HG02981 (cell line): ENCODE data around the gene RANGAP1.
"Not testable (repeated sequence)": the region's sequence is repeated elsewhere in the genome, so short reads cannot be mapped to it uniquely, and the experiment has no call there.

Experiments used
- ATAC-seq: cut with Tn5 transposase; IDR thresholded peaks from one replicate; pipeline ENCODE4 v1.9.1; 2021; ENCODE audit warnings: mild to moderate bottlenecking, moderate library complexity; ENCODE audit not compliant: unreplicated experiment

Gene RANGAP1

DNA sequence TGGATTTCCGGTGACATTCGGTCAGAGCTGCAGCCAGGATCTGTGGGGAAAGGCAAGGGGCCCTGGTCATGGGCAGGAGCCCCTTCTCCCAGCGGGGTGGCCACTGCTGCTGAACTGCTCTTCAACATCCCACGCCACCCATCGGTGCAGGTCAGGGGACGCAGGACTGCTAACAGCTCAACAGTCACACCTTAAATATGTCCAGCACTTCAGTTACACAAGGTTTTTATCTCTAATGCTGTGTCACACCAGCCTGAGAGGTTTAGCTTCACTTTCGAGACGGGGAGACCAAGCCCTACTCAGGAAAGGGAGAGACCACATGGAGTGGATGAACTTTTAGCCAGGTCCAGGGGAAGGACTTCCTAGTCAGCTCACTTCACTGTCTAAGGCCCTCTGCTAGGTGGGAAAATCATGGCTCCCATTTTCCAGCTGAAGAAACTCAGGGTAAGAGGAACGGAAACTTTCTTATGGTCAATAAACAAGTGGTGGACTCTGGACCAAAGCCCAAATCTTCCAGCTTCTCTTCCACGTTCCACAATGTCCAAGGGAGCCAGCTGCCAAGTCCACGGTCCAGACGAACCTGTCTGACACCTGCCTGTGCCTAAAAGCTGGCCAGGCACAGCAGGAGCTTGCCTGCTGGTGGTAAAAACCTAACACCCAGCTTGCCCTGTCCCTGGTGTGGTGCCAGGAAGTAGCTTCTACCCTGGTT, 24.3 kb downstream of the RANGAP1 start:
- ATAC-seq = no peak

DNA sequence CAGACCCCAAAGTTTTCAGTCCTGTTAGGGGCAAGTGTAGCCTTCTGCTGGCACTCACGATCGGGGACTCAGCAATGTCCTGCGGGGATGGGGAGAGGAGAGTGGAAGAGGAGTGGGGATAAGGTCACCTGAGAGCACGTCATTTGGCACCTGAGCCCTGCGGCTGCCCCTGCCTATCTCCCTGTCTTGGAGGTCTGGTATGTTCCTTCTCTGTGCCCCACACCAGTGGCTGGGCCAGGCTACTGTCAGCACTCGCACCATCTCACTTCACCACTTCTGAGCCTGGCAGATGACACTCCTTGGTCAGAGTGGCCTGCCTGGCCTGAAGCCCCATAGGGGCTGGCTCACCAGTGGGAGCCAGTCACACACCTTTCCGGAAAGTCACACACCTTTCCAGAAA, 25.1 kb downstream of the RANGAP1 start:
- no peak for ATAC-seq

DNA sequence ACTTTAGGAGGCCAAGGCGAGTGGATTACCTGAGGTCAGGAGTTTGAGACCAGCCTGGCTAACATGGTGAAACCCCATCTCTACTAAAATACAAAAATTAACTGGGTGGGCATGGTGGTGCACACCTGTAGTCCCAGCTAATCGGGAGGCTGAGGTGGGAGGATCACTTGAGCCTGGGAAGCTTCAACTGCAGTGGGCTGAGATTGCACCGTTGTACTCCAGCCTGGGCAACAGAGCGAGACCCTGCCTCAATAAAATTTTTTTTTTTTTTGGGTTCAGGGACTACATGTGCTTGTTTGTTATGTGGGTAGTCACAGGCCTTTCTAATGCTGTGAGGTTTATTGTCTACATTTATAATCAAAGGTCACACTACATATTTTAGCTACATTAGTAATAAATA, 26.2 kb downstream of the RANGAP1 start:
- not testable (repeated sequence) for ATAC-seq

DNA sequence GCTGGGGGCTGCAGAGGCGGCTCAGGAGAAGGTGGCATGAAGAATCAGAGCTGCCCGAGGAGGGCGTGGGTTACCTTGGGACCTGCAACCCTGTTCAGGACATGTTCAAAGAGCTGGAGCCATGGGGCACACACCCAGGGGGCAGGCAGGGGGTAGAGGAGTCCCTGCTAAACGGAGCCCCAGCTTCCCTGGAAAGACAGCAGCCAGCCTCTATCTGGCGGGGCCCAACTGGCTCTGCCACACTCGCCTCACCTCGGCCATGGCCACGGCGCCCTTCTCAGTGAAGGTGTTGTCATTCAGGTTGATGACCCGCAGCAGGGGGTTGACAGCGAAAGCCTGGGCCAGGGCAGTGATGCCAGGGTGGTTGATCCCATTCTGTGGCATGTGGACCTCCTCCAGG, 28.3 kb downstream of the RANGAP1 start:
- no peak for ATAC-seq

DNA sequence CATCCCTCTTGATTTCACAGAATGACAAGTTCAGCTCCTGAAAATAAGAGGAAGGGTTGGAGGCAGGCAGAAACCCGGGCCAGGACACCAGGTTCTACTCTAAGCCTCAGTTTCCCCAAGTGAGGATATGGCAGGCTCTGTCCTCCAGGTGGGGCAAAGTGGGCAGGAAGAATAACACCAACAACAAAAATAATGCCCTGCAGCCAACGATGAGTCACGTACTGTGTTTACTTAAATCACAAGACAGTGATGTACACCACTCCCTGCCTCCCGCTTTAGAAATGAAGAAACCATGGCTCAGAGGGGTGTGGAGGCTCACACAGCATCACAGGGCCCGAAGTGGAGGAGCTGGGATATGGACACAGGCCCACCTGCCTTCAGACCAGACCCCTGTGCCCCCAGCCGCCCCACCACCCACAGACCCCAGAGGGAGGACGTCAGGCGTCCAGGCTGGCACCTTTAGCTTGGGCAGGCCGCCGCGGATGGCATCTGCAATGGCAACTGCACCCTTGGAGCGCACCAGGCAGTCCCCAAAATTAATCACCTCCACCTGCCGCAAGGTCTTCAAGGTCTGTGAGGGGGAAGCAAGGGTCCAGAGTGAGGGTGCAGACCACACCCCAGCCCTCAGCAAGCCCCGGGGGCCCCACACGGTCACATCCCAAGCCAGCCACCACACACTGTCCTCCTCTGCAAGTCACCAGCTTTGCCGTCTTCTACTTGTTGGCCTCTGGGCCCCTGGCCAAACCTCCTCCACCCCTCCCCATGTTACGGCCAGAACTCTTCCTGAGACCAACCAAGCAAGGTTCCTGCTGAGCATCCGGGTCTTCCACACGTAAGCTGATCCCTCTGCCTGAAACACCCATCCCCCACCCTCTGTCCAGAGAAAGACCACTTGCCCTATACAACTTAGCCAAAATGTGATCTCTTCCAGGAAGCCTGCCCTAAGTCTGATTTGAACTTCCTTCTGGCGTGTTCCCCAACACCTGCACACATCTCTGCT, 29.4 kb downstream of the RANGAP1 start:
- ATAC-seq = no peak

DNA sequence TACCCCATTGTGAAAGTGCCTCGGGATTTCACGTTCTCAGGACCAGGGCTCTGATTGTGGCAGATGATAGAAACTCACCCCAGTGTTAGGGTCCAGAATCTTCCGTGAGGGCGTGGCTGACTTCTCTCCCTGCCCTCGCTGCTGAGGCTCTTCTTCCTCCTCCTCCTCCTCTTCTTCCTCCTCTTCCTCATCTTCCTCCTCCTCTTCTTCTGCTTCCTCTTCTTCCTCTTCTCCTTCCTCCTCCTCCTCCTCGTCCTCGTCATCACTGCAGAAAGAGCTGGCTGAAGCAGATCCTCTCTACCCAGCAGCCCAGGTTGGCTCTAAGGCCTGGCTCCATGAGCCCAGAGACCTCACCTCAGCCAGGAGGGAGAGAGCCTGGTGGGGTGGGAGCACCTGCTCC, 31.8 kb downstream of the RANGAP1 start:
- ATAC-seq = no peak

DNA sequence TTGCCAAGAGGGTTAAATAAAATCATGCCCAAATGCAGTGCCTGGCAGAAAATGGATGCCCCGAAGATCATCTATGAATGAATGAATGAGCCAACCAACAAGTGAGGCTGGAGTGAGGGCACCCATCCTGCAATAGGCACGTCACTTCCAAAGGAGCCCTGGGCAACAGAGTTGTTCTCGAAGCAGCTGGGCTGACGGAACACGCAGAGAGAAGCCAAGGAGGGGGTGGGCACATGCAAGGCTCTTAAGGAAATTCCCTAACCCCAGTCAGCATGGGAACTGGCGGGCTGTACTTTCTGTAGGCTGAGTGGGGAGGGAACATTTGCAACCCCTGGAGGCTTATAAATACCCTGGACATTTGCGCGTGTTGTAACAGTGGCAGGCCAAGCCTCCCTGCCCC, 33.6 kb downstream of the RANGAP1 start:
- ATAC-seq = no peak

DNA sequence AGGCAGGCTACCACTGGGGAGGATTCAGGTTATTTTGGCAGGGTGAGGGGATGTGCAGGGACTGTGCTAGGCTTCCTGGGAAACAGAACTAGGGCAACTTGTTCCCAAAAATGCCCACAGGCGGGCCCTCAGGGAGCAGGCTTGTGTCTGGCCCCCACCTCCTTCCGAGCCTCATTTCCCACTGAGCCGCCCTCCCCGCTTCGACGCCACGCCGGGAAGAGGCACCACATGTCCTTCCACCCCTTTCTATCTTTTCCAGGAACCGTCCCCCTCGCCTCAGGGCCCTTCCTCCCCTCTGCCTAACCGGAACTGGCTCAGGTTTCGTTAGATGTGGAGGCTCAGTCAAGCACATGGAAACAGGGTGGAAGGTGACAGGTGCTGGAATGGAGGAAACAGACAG, 35.9 kb downstream of the RANGAP1 start:
- ATAC-seq = no peak

DNA sequence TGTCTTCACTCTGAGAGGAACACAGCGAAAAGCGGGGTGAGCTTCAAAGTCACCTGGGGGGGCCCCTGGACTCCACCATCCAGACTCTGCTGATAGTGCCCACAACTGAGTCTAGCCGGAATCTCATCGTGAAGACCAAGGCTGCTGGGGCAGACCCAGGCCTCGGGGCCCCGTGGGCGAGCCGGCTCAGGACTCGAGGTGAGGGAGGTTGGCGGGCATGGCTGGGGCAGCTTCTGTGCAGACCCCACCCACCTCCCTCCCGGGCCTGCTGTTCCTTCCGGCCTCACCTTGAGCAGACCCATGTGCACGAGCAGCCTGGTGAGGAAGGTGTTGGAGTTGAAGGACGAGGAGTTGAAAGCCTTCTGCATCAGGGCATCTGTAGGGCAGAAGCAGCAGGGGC, 36.5 kb downstream of the RANGAP1 start:
- no peak for ATAC-seq

DNA sequence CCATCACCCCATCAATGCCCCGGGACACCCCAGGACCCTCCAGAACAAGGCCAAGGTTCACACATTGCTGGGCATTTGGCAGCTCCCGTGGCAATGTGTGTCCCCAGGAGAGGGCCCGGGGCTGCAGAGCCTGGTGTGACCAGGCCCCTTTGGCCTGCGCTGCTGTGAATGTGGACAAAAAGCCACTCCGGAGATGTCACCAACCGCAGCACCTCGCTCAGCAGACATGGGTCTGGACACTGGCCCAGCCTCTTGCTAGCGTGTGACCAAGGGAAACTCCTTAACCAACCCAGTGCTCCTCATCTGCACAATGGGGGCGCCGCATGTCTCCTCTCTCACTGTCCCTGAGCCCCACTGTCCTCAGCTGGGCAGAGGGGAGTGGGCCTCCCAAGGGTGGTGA, 37.2 kb downstream of the RANGAP1 start:
- no peak for ATAC-seq

DNA sequence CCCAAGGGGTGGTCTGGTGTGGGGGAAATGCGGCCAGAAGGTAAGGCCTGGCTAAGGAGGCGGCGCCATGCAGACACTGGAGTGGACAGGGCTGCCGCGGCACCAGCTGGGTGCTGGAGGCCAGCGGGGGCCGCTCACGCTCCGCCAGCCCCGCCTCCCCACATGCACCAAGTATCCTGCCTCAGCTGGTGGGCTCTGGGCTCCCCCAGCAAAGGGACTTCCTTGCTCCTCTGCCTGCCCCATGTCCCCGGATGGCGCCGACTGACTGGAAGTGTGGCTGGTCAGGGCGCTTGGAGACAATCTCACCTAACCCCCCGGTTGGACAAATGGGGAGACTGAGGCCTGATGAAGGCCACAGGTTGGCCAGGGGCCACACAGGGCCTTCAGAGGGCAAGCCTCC, 37.7 kb downstream of the RANGAP1 start:
- ATAC-seq = no peak

DNA sequence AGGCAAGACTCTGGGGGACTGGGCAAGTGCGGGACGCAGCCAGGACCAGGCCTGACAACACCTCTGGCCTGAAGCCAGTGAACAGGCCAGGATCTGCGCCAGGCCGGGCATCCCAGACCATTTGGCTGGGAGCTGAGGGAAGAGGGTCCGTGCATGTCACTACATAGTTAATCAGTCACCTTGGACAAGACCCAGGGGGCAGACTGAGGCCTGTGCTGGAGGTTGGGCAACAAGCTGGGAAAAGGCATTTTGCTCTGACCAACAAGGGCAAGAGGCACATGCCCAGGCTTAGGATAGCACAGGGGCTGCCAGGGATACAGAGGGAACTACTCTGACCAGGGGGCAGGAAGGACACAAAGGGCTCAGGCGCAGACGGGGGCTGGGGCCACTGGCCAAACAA, 38.3 kb downstream of the RANGAP1 start:
- no peak for ATAC-seq

DNA sequence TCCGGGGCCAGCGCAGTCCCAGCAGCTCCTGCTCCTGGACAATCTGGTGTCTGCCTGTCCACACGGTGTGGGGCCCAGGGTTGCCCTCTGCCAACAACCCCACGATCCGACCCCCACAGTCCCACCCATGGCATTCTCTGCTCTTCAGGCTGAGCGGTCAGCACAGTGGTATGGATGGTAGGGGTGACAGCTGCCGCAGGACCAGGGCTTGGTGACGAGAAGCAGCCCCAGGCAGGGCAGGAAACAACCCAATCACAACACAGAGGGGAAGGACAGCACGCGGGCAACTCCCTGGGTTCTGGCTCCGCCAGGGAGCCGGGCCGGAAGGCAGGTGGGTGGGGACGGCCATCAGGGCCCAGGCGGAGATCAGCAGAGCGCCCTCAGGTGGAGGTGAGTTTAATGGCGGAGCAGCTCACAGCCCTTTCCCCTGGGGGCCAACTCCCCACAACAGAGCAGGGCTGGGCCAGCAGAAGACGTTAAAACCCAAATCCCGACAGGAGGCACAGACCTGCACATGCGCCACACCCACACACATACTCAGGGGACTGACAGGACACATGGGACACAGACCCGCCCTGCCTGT, 40.0 kb downstream of the RANGAP1 start:
- no peak for ATAC-seq

DNA sequence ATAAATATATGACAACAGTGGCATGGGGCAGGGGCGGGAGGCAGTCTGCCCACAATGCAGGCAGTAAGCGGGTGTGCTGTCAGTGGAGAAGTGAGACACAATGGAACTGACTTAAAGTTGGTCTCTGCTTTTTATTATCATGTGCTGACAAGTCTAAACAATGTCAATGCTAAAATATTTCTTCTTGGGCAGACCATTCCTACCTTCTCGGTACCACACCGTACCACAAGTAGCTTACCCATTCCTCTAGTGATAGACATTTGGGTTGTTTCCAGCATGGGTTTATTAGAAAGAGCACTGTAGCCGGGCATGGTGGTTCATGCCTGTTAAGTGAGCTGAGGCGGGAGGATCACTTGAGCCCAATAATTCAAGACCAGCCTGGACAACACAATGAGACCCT, 42.6 kb downstream of the RANGAP1 start:
- ATAC-seq = no peak

DNA sequence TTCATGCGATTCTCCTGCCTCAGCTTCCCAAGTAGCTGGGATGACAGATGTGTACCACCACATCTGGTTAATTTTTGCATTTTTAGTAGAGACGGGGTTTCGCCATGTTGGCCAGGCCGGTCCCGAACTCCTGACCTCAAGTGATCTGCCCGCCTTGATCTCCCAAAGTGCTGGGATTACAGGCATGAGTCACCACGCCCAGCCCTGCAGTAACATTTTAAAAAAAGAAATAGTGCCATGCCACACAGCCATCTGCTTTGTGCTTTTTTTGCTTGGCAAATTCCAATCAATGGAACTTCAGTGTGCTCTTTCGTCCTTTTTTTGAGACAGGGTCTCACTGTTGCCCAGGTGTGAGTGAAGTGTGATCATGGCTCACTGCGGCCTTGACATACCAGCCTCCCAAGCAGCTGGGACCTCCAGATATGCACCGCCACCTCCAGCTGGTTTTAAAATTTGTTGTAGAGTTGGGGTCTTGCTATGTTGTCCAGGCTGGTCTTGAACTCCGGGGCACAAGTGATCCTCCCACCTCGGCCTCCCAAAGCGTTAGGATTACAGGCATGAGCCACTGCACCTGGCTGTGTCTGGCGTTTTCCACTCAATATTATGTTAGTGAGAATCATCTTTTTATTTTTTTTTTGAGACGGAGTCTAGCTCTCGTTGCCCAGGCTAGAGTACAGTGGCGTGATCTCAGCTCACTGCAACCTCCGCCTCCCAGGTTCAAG, 43.4 kb downstream of the RANGAP1 start:
- no peak for ATAC-seq

DNA sequence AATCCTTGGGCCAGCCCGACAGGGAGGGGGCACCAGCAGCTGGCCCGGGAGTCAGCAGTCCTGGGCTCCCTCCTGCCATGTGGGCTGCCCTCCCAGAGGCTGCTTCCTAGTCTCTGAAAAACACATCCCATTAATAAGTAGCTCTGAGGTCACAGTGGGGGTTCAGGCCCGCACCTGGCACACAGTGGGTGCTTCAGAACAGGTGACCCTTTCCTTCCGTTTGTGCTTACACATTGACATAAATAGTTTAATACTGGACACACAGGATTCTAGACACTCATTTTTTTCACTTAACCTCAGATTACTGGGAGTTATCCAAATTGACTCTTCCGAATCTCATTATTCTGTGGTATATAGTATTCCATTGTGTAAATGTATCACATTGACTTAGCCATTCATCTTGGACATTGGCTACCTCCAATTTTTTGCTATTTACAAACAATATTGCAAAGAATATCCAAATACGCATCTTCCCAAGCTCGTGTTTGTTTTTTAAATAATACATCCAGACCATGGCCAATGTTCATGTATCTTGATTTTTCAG, 44.8 kb downstream of the RANGAP1 start:
- ATAC-seq = no peak

DNA sequence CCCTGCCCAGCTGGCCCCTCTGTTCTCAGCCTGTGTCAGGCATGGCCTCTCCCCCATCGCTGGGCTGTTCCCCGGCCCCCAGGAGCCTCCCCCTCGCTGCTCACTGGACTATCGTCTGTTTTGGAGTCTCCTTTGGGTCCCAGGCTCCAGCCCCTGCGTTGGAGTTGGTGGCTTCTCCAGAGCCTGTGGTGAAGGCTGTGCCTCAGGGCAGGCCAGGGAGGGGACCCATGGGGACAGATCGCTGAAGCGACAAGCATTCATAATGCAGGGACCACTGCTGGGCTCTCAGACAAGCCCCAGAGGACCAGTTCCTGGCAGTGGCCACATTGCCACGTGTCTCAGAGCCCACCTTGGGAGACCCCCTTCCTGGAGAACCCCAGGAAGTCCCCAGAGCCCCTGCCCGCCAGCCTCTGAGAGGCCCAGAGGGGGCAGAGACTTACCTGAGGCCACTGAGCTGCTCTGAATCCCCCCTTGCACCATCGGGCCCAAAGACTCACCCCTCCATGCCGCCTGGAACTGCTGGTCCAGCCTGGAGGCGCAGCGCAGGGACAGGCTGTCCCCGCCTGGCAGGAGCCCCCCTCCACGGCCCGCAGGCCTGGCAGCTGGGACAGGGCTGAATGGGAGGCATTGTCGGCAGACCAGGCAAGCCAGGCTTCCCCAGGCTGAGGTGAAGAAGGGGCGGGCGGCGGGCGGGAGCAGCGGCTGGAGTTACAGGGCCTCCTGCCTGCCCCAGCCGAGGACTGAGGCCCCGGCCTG, 45.4 kb downstream of the RANGAP1 start, which contains the start of gene CHADL:
Gene CHADL, minus strand, starts transcription at position 555 of the 756 bp plus-strand sequence. Its CDS starts 50 bp downstream, at position 505.
- no peak for ATAC-seq

DNA sequence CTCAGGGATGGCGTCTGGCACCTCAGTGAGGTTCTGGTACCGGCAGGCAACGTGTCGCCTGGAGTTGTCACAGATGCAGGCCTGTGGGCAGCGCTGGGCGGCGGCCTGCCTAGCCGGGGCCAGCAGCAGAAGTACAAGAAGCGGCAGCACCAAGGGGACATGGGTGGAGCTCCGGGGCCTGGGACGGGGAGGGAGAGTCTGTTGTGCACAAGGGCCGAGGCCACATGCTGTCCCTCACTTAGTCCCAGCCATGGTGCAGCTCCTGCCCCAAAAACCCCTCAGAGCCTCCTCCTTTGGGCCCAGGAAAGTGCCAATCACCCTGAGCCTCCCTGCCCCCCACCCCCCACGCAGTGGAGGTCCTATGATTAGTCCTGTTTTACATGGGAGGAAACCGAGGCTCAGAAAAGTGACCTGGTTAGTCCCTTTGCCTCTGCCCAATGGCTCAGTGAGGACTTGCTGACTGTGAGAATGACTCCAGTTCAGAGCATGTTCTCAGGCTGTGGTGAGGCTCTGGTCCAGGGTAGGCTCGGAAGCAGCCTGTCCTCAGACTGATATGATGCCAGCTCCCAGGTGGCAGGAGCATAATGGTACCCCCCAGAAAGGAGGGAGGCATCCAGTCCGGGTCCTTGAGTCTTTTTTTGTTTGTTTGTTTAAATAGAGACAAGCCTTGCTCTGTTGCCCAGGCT, 46.4 kb downstream of the RANGAP1 start:
- ATAC-seq = no peak
